ENCODE data around the gene CALML4. TPM values are rescaled to one million over a fixed set of nuclear protein-coding genes. Genes with fewer than 3 reads are reported as not detected.

Gene CALML4
- polyA plus RNA-seq, 3 donors = 26.8 to 36.5 (median 35.2) TPM

GRCh38 chr15:68151277-68151676, 53.9 kb downstream of the CALML4 start:
- DNase-seq (ENCODE audit: low read depth in 3 of 3, low spot score in 2 of 3) = no peak

GRCh38 chr15:68150187-68150586, 54.9 kb downstream of the CALML4 start:
- no peak for DNase-seq (ENCODE audit: low read depth in 3 of 3, low spot score in 2 of 3)

- no peak for DNase-seq (ENCODE audit: low read depth in 3 of 3, low spot score in 2 of 3)
Observed at GRCh38 chr15:68149059-68149458, 56.1 kb downstream of the CALML4 start.

- DNase-seq (ENCODE audit: low read depth in 3 of 3, low spot score in 2 of 3) = no peak
Observed at GRCh38 chr15:68148039-68148438, 57.1 kb downstream of the CALML4 start.

GRCh38 chr15:68145706-68146105, 59.4 kb downstream of the CALML4 start:
- no peak for DNase-seq (ENCODE audit: low read depth in 3 of 3, low spot score in 2 of 3)

- DNase-seq (ENCODE audit: low read depth in 3 of 3, low spot score in 2 of 3) = no peak
Observed at GRCh38 chr15:68143785-68144184, 61.3 kb downstream of the CALML4 start.

- DNase-seq (ENCODE audit: low read depth in 3 of 3, low spot score in 2 of 3) = no peak
Observed at GRCh38 chr15:68143129-68143528, 62.0 kb downstream of the CALML4 start.

Other genes with a start within 250 kb of the CALML4 start
- gene PIAS1, start 151.0 kb downstream of the CALML4 start, polyA plus RNA-seq (ENCODE audit: insufficient read length in 3 of 3) = 10 to 100 TPM; 44.1 to 47.2 (median 45.7) TPM
- gene CLN6, start 24.4 kb upstream of the CALML4 start, polyA plus RNA-seq (ENCODE audit: insufficient read length in 3 of 3) = 10 to 100 TPM; 32.8 to 37.1 (median 33.6) TPM
- gene FEM1B, start 72.4 kb upstream of the CALML4 start, polyA plus RNA-seq (ENCODE audit: insufficient read length in 3 of 3) = 10 to 100 TPM; 61.1 to 70.1 (median 64.1) TPM
- 1 to 10 TPM; 2.0 to 3.9 (median 3.1) TPM for gene ITGA11, start 226.8 kb upstream of the CALML4 start, polyA plus RNA-seq (ENCODE audit: insufficient read length in 3 of 3)

Measured in right renal cortex interstitium (tissue), 3 donors.